HepG2 (cell line): ENCODE data around the gene NGEF. TPM values are rescaled to one million over a fixed set of nuclear protein-coding genes. Genes with fewer than 3 reads are reported as not detected.

Source experiments
- ATAC-seq: fragments of 200-7000 bp; cut with Tn5 transposase; 3 replicates; pipeline ENCODE4 v1.9.1; 2020; ENCODE audit warnings: mild to moderate bottlenecking, moderate library complexity
- BruUV-seq: library from RNA; stranded (reverse); fragments of 400-500 nt; replicated peaks from 2 replicates; lab custom pipeline; 2021; lab: Mats Ljungman, UMichigan
- CTCF ChIA-PET: fragments of 300-600 bp; formaldehyde crosslinking; extraction: SDS; loops from one replicate; lab custom pipeline; 2021; ENCODE audit warnings: low total read pairs, inconsistent platforms, low intra/inter-chr PET ratio; lab: Yijun Ruan, JAX
- POLR2A ChIA-PET: fragments of 350-600 bp; sonication (Branson Sonifier 250); formaldehyde crosslinking; loops from one replicate; lab custom pipeline; 2020; ENCODE audit warnings: antibody characterized with exemption, inconsistent platforms; lab: Yijun Ruan, JAX
- DNase-seq: peaks from one replicate; pipeline ENCODE4 v3.0.0-alpha.2; 2015; ENCODE audit warnings: low spot score
- FAIRE-seq: peaks from 3 replicates; lab custom pipeline; 2011; peaks lifted over from hg19 to GRCh38; lab: Jason Lieb, UNC
- H2AFZ ChIP-seq: one replicate; pipeline ENCODE4 v1.6.1; 2011; ENCODE audit warnings: low read length, inconsistent platforms
- H3K27ac ChIP-seq: fragments of 300-600 bp; 3 replicates; pipeline ENCODE4 v1.8.0; 2011; ENCODE audit warnings: mixed run types, mild to moderate bottlenecking, mixed read lengths, low read length, inconsistent platforms; ENCODE audit not compliant: insufficient read depth; ENCODE audit errors: extremely low read length
- H3K27me3 ChIP-seq, 2 experiments: fragments of 200-600 bp in 1 of 2; 2 replicates in 1 of 2; 3 replicates in 1 of 2; pipeline versions ENCODE4 v1.6.0 to v1.8.0; 2011; ENCODE audit warnings: low read length in 2 of 2, mild to moderate bottlenecking in 2 of 2, moderate library complexity in 2 of 2, inconsistent platforms in 1 of 2; ENCODE audit not compliant: insufficient read depth in 2 of 2, control insufficient read depth in 1 of 2
- H3K36me3 ChIP-seq, 2 experiments: fragments of 200-600 bp in 1 of 2; replicated peaks in 1 of 2; 2 replicates in 1 of 2; 3 replicates in 1 of 2; pipeline versions ENCODE4 v1.5.1 to v1.8.0; 2011; ENCODE audit warnings: low read length in 2 of 2, inconsistent platforms in 1 of 2; ENCODE audit not compliant: insufficient read depth in 2 of 2, control insufficient read depth in 1 of 2
- H3K4me1 ChIP-seq: 2 replicates; pipeline ENCODE4 v1.5.1; 2012; ENCODE audit warnings: low read length, inconsistent platforms; ENCODE audit not compliant: insufficient read depth
- H3K4me2 ChIP-seq: 2 replicates; pipeline ENCODE4 v1.6.0; 2011; ENCODE audit warnings: low read depth, low read length, inconsistent platforms
- H3K4me3 ChIP-seq, 3 experiments: fragments of 200-600 bp in 1 of 3; sonication (generic), shearing (Covaris generic) in 1 of 3; replicated peaks in 1 of 3; 2 replicates each; pipeline ENCODE4 v1.5.1; 2011 to 2016; ENCODE audit warnings: low read length in 3 of 3, inconsistent platforms in 2 of 3, low read depth in 2 of 3, mild to moderate bottlenecking in 2 of 3, control low read depth in 1 of 3, mixed read lengths in 1 of 3; ENCODE audit not compliant: insufficient read depth in 1 of 3
- H3K79me2 ChIP-seq: one replicate; pipeline ENCODE4 v1.6.1; 2011; ENCODE audit warnings: low read length, inconsistent platforms; ENCODE audit not compliant: insufficient read depth
- H3K9ac ChIP-seq: 2 replicates; pipeline ENCODE4 v1.6.0; 2011; ENCODE audit warnings: mild to moderate bottlenecking, low read depth, low read length, inconsistent platforms; ENCODE audit not compliant: insufficient read depth
- H3K9me3 ChIP-seq: 2 replicates; pipeline ENCODE4 v1.5.1; 2012; ENCODE audit warnings: mild to moderate bottlenecking, low read length
- H4K20me1 ChIP-seq: 2 replicates; pipeline ENCODE4 v1.6.0; 2011; ENCODE audit warnings: inconsistent platforms, mild to moderate bottlenecking, low read length, moderate library complexity; ENCODE audit not compliant: insufficient read depth
- MED8 ChIP-seq: sonication (generic); formaldehyde crosslinking; IDR thresholded peaks from 2 replicates; pipeline ENCODE4 v1.8.1; 2023; ENCODE audit warnings: mild to moderate bottlenecking, missing genetic modification reagents; ENCODE audit not compliant: insufficient replicate concordance
- RBAK ChIP-seq: sonication (generic); formaldehyde crosslinking; IDR thresholded peaks from 2 replicates; pipeline ENCODE4 v1.5.1; 2020; ENCODE audit warnings: mild to moderate bottlenecking, missing genetic modification reagents
- TAF15 ChIP-seq: fragments of 200-400 bp; formaldehyde crosslinking; IDR thresholded peaks from one replicate; pipeline ENCODE4 v1.6.1; 2018; ENCODE audit warnings: mild to moderate bottlenecking, low read depth, low read length; ENCODE audit not compliant: poor library complexity, severe bottlenecking
- TCF12 ChIP-seq, 2 experiments: fragments of 450-650 bp in 1 of 2; sonication (generic) in 1 of 2; formaldehyde crosslinking in 1 of 2; IDR thresholded peaks; 2 replicates each; pipeline versions ENCODE4 v1.6.1 to v1.8.0; 2017 to 2022; ENCODE audit warnings: antibody characterized with exemption in 1 of 2, mild to moderate bottlenecking in 1 of 2, missing genetic modification reagents in 1 of 2, moderate library complexity in 1 of 2
- ZKSCAN1 ChIP-seq: fragments of 150-350 bp; IDR thresholded peaks from 2 replicates; pipeline ENCODE4 v1.6.1; 2014; ENCODE audit warnings: low read length
- ZNF251 ChIP-seq: sonication (generic); formaldehyde crosslinking; IDR thresholded peaks from 2 replicates; pipeline ENCODE4 v1.9.0; 2021; ENCODE audit warnings: mild to moderate bottlenecking, missing genetic modification reagents
- ZNF615 ChIP-seq: sonication (generic); formaldehyde crosslinking; IDR thresholded peaks from 2 replicates; pipeline ENCODE4 v1.5.0; 2020; ENCODE audit warnings: mild to moderate bottlenecking, missing genetic modification reagents, borderline replicate concordance
- ZNF878 ChIP-seq: sonication (generic); formaldehyde crosslinking; IDR thresholded peaks from 2 replicates; pipeline ENCODE4 v1.8.1; 2023; ENCODE audit warnings: mild to moderate bottlenecking, missing genetic modification reagents, moderate library complexity
- WGBS: methylation state at CpG from one replicate; pipeline ENCODE4 v1.1.6; 2017; ENCODE audit warnings: low lambda C conversion rate; 5-methylcytosine and 5-hydroxymethylcytosine counted together
- in situ Hi-C: cut with HindIII; loops from 2 replicates; pipeline ENCODE4 v1.10.0; 2017; ENCODE audit warnings: low pct_unique_long_range_greater_than_20kb; ENCODE audit not compliant: extremely low pct_ligation_motif_present
- intact Hi-C: fragments of 100-400 bp; cut with micrococcal nuclease; formaldehyde crosslinking; loops from one replicate; pipeline ENCODE4 v1.10.0; 2022; ENCODE audit not compliant: unreplicated experiment
- polyA plus RNA-seq, 8 experiments: library from polyadenylated mRNA; depleted of rRNA in 3 of 8; stranded (reverse) in 7 of 8; unstranded in 1 of 8; fragments of >200 nt; fragmentation: Illumina TruSeq in 4 of 8; extraction: Trizol in 4 of 8; gene quantifications; 2 replicates each; pipeline versions ENCODE4 v1.2.1 to v1.2.3, GENCODE V29; 2011 to 2016; ENCODE audit warnings: low read depth in 4 of 8, missing spikeins in 1 of 8, mixed read lengths in 1 of 8; ENCODE audit not compliant: insufficient read depth in 1 of 8
- total RNA-seq, 5 experiments: library from RNA; depleted of rRNA; stranded (reverse); fragments of >200 nt; fragmentation: Illumina TruSeq; extraction: Trizol; gene quantifications; 2 replicates each; pipeline ENCODE4 v1.2.3, GENCODE V29; 2016; ENCODE audit warnings: low read depth in 1 of 5
- TF ChIP-seq, protein P1 (sequence below): sonication (generic); formaldehyde crosslinking; IDR thresholded peaks from 2 replicates; pipeline ENCODE4 v1.8.0; 2022; ENCODE audit warnings: low read depth, missing genetic modification reagents
- TF ChIP-seq, protein P2 (sequence below): sonication (generic); formaldehyde crosslinking; conservative IDR thresholded peaks from 2 replicates; pipeline ENCODE4 v1.4.0; 2020; ENCODE audit warnings: missing genetic modification reagents
- TF ChIP-seq, protein P3 (sequence below): sonication (generic); formaldehyde crosslinking; IDR thresholded peaks from 2 replicates; pipeline ENCODE4 v1.5.0; 2020; ENCODE audit warnings: mild to moderate bottlenecking, missing genetic modification reagents, borderline replicate concordance

Gene NGEF
- total and polyA plus RNA-seq, 2 of the 13 experiments (the other 11 are each of a cell fraction or from before 2014, with no cell fraction given), result 14.4 to 36.9 TPM

DNA sequence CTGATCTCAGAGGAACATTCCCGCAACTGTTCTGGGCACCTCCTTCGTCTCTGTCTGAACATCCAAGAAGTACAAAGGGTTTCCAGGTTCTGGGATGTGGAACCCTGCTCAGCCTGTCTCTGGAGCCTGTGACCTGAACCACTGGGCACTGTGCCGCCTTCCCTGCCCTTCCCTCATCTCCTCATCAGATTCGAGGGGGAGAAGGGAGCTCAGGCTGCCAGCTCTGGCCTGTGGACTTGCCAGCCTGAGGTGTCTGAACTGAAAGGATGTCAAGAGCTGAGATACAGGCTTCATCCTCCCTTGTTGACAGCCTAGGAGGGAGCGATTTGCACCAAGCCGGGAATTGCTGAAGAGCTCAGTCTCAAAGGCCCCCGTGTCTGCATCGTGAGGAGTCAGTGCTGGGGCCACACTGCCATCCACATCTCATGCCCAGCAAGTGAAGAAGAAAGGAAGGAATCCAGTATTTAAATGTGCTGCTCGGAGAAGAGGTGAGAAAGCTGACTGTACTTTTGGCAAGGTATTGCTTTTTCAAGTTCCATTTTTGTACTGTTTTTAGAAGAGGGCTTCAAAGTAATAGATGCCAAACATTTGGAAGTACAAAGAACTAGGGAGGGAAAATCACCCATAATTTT, 32.0 kb upstream of the NGEF start:
- ChIA-PET CTCF (no interaction called here), POLR2A (interaction anchor here (0.9 kb wide), 1 partner anchor 13 kb away, joined by 3 read pairs; the partner anchor contains the start of gene NEU2)
- ATAC-seq (no peak), FAIRE-seq (no peak), DNase-seq (no peak)
- Histone ChIP-seq H3K9me3 (no peaks in the 10 kb centered on the region), H3K36me3 (no peaks in the 10 kb centered on the region), H4K20me1 (no peaks in the 10 kb centered on the region), H3K27ac (no peak overlapping the region), H3K27me3 (peaks cover 8 to 81% of the 10 kb centered on the region in 2 experiments; a peak in 4 of 5 replicates), H3K79me2 (no peaks in the 10 kb centered on the region), H3K9ac (no peak overlapping the region), H3K4me2 (no peak overlapping the region), H3K4me3 (no peak overlapping the region), H3K4me1 (0 out of 2 replicates have a peak, but pooled peaks cover 7% of the 10 kb centered on the region), H2AFZ (no peak overlapping the region)
- in situ Hi-C loops, result no loop called here
- intact Hi-C loops, result loop anchor here (5.0 kb wide), 1 partner anchor 517 kb away; no protein-coding TSS in a partner anchor
- BruUV-seq, result no TSS peak
- 21% methylated on average over 9 of the region's 9 CpGs for WGBS
- TF ChIP-seq, protein P1, sequence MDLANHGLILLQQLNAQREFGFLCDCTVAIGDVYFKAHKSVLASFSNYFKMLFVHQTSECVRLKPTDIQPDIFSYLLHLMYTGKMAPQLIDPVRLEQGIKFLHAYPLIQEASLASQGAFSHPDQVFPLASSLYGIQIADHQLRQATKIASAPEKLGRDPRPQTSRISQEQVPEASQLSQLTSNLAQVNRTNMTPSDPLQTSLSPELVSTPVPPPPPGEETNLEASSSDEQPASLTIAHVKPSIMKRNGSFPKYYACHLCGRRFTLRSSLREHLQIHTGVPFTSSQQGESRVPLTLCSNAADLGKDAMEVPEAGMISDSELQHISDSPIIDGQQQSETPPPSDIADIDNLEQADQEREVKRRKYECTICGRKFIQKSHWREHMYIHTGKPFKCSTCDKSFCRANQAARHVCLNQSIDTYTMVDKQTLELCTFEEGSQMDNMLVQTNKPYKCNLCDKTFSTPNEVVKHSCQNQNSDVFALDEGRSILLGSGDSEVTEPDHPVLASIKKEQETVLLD (CRISPR knock-in tag), result no peak
- TF ChIP-seq MED8 (CRISPR knock-in tag) (no peak), ZNF251 (CRISPR knock-in tag) (no peak), RBAK (CRISPR knock-in tag) (no peak), ZNF615 (no peak), TCF12 (IDR thresholded peaks at IDR 0.05) (no peak), TCF12 (CRISPR knock-in tag; IDR thresholded peaks at IDR 0.05) (no peak), ZKSCAN1 (no peak), TAF15 (no peak), ZNF878 (CRISPR knock-in tag) (no peak)
- TF ChIP-seq, protein P2, sequence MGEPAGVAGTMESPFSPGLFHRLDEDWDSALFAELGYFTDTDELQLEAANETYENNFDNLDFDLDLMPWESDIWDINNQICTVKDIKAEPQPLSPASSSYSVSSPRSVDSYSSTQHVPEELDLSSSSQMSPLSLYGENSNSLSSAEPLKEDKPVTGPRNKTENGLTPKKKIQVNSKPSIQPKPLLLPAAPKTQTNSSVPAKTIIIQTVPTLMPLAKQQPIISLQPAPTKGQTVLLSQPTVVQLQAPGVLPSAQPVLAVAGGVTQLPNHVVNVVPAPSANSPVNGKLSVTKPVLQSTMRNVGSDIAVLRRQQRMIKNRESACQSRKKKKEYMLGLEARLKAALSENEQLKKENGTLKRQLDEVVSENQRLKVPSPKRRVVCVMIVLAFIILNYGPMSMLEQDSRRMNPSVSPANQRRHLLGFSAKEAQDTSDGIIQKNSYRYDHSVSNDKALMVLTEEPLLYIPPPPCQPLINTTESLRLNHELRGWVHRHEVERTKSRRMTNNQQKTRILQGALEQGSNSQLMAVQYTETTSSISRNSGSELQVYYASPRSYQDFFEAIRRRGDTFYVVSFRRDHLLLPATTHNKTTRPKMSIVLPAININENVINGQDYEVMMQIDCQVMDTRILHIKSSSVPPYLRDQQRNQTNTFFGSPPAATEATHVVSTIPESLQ (CRISPR knock-in tag), result no peak
- TF ChIP-seq, protein P3, sequence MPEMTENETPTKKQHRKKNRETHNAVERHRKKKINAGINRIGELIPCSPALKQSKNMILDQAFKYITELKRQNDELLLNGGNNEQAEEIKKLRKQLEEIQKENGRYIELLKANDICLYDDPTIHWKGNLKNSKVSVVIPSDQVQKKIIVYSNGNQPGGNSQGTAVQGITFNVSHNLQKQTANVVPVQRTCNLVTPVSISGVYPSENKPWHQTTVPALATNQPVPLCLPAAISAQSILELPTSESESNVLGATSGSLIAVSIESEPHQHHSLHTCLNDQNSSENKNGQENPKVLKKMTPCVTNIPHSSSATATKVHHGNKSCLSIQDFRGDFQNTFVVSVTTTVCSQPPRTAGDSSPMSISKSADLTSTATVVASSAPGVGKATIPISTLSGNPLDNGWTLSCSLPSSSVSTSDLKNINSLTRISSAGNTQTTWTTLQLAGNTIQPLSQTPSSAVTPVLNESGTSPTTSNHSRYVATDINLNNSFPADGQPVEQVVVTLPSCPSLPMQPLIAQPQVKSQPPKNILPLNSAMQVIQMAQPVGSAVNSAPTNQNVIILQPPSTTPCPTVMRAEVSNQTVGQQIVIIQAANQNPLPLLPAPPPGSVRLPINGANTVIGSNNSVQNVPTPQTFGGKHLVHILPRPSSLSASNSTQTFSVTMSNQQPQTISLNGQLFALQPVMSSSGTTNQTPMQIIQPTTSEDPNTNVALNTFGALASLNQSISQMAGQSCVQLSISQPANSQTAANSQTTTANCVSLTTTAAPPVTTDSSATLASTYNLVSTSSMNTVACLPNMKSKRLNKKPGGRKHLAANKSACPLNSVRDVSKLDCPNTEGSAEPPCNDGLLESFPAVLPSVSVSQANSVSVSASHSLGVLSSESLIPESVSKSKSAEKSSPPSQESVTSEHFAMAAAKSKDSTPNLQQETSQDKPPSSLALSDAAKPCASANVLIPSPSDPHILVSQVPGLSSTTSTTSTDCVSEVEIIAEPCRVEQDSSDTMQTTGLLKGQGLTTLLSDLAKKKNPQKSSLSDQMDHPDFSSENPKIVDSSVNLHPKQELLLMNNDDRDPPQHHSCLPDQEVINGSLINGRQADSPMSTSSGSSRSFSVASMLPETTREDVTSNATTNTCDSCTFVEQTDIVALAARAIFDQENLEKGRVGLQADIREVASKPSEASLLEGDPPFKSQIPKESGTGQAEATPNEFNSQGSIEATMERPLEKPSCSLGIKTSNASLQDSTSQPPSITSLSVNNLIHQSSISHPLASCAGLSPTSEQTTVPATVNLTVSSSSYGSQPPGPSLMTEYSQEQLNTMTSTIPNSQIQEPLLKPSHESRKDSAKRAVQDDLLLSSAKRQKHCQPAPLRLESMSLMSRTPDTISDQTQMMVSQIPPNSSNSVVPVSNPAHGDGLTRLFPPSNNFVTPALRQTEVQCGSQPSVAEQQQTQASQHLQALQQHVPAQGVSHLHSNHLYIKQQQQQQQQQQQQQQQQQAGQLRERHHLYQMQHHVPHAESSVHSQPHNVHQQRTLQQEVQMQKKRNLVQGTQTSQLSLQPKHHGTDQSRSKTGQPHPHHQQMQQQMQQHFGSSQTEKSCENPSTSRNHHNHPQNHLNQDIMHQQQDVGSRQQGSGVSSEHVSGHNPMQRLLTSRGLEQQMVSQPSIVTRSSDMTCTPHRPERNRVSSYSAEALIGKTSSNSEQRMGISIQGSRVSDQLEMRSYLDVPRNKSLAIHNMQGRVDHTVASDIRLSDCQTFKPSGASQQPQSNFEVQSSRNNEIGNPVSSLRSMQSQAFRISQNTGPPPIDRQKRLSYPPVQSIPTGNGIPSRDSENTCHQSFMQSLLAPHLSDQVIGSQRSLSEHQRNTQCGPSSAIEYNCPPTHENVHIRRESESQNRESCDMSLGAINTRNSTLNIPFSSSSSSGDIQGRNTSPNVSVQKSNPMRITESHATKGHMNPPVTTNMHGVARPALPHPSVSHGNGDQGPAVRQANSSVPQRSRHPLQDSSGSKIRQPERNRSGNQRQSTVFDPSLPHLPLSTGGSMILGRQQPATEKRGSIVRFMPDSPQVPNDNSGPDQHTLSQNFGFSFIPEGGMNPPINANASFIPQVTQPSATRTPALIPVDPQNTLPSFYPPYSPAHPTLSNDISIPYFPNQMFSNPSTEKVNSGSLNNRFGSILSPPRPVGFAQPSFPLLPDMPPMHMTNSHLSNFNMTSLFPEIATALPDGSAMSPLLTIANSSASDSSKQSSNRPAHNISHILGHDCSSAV, result no peak
